Measurements from ENCODE around the gene INPPL1. TPM values are rescaled to one million over a fixed set of nuclear protein-coding genes. Genes with fewer than 3 reads are reported as not detected.

Gene INPPL1
- total RNA-seq (100 to 1,000 TPM in 1 of 2 donors, 10 to 100 TPM in 1; 76.7 to 199 TPM), polyA plus RNA-seq (100 to 1,000 TPM in 1 of 2 donors, 10 to 100 TPM in 1; 66.3 to 107 TPM)
- long read RNA-seq, donor 1, full-length matches to known transcripts, result 3 of 30 reads
- long read RNA-seq, donor 1, partial matches to known transcripts, result 27 of 30 reads
- long read RNA-seq, donor 1, other reads (novel, unspliced or antisense), result 0 of 30 reads
- long read RNA-seq, donor 2, partial matches to known transcripts, result 49 of 53 reads
- long read RNA-seq, donor 2, other reads (novel, unspliced or antisense), result 0 of 53 reads
- long read RNA-seq, donor 3, partial matches to known transcripts, result 56 of 60 reads
- long read RNA-seq, donor 3, other reads (novel, unspliced or antisense), result 0 of 60 reads
- long read RNA-seq, donor 4, partial matches to known transcripts, result 56 of 59 reads
- long read RNA-seq, donor 4, other reads (novel, unspliced or antisense), result 0 of 59 reads
- long read RNA-seq, donor 5, full-length matches to known transcripts, result 6 of 129 reads
- long read RNA-seq, donor 5, partial matches to known transcripts, result 123 of 129 reads
- long read RNA-seq, donor 5, other reads (novel, unspliced or antisense), result 0 of 129 reads

- peak; percentile 65 to 78 (median 71) for DNase-seq
- ATAC-seq (ENCODE audit: insufficient read depth, low FRiP score), result no peak
- peak within 1 kb of the TSS; percentile 98 to 99 for H3K27ac ChIP-seq (ENCODE audit: low read depth in 1 of 2, low read length in 1 of 2)
- 0 to 1% methylated on average over 56 to 81 of the region's 81 CpGs for WGBS, 2 donors
- H3K9ac ChIP-seq (ENCODE audit: insufficient read depth in 1 of 2, low read length in 2 of 2), result peak within 1 kb of the TSS; percentile 46 to 55
- no peaks in the 10 kb centered on the region for H3K9me3 ChIP-seq (ENCODE audit: control insufficient read depth in 4 of 4, insufficient read depth in 3 of 4, low read length in 3 of 4)
- TF ChIP-seq, protein P1, sequence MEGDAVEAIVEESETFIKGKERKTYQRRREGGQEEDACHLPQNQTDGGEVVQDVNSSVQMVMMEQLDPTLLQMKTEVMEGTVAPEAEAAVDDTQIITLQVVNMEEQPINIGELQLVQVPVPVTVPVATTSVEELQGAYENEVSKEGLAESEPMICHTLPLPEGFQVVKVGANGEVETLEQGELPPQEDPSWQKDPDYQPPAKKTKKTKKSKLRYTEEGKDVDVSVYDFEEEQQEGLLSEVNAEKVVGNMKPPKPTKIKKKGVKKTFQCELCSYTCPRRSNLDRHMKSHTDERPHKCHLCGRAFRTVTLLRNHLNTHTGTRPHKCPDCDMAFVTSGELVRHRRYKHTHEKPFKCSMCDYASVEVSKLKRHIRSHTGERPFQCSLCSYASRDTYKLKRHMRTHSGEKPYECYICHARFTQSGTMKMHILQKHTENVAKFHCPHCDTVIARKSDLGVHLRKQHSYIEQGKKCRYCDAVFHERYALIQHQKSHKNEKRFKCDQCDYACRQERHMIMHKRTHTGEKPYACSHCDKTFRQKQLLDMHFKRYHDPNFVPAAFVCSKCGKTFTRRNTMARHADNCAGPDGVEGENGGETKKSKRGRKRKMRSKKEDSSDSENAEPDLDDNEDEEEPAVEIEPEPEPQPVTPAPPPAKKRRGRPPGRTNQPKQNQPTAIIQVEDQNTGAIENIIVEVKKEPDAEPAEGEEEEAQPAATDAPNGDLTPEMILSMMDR (IDR thresholded peaks at IDR 0.05; ENCODE audit: control extremely low read depth, extremely low read depth), result no peak
- H3K27me3 ChIP-seq (ENCODE audit: control insufficient read depth in 3 of 3, insufficient read depth in 3 of 3, low read length in 2 of 3), result no peaks in the 10 kb centered on the region
- H3K4me3 ChIP-seq, result peak within 1 kb of the TSS; percentile 57
- peaks cover 0 to 31% (median 19%) of the 10 kb centered on the region in 4 donors for H3K36me3 ChIP-seq (ENCODE audit: control insufficient read depth in 4 of 4, insufficient read depth in 4 of 4, low read length in 4 of 4)
- H3K4me1 ChIP-seq (ENCODE audit: control insufficient read depth in 5 of 5, insufficient read depth in 5 of 5, low read length in 5 of 5), result peaks cover 0 to 23% (median 9%) of the 10 kb centered on the region in 5 donors
These were observed at the start of gene INPPL1 for GRCh38 chr11:72224564-72225410. TSS of gene INPPL1 (plus strand) at chr11:72224767. CDS start at chr11:72224985, 218 bp downstream.

DNA sequence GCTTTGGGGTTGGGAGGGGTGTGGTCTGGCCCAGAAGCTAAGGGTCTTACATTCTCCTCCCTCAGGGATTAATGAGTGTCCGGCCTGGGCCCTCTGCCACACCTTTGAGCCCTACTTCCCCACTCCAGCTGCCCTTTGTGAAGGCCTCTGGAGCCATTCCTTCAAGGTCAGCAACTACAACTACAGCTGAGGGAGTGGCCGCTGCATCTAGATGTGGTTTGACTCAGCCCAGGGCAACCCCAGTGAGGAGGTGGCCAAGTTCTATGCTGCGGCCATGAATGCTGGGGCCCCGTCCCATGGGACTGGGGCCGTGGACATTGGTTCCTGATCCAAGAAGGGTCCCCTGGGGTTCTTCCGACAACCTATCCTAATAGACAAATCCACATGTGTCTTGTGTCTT is 46.9 kb upstream of the INPPL1 start:
- no peaks in the 10 kb centered on the region for H3K4me1 ChIP-seq (ENCODE audit: control insufficient read depth in 5 of 5, insufficient read depth in 5 of 5, low read length in 5 of 5)
- no peak overlapping the region for H3K4me3 ChIP-seq
- H3K9ac ChIP-seq (ENCODE audit: insufficient read depth in 1 of 2, low read length in 2 of 2), result no peak overlapping the region
- no peaks in the 10 kb centered on the region for H3K36me3 ChIP-seq (ENCODE audit: control insufficient read depth in 4 of 4, insufficient read depth in 4 of 4, low read length in 4 of 4)
- no peak overlapping the region for H3K27ac ChIP-seq (ENCODE audit: low read depth in 1 of 2, low read length in 1 of 2)
- DNase-seq (no peak), ATAC-seq (ENCODE audit: insufficient read depth, low FRiP score) (no peak)
- 93 to 96% methylated on average over 6 of the region's 6 CpGs for WGBS, 2 donors
- no peaks in the 10 kb centered on the region for H3K9me3 ChIP-seq (ENCODE audit: control insufficient read depth in 4 of 4, insufficient read depth in 3 of 4, low read length in 3 of 4)
- no peaks in the 10 kb centered on the region for H3K27me3 ChIP-seq (ENCODE audit: control insufficient read depth in 3 of 3, insufficient read depth in 3 of 3, low read length in 2 of 3)
- TF ChIP-seq, protein P1 (IDR thresholded peaks at IDR 0.05; ENCODE audit: control extremely low read depth, extremely low read depth), result no peak

GRCh38 chr11:72179049-72179803 is 45.3 kb upstream of the INPPL1 start:
- DNase-seq (no peak), ATAC-seq (ENCODE audit: insufficient read depth, low FRiP score) (no peak)
- TF ChIP-seq, protein P1 (IDR thresholded peaks at IDR 0.05; ENCODE audit: control extremely low read depth, extremely low read depth), result no peak
- WGBS, 2 donors, result 65 to 91% methylated on average over 7 of the region's 7 CpGs
- no peak overlapping the region for H3K9ac ChIP-seq (ENCODE audit: insufficient read depth in 1 of 2, low read length in 2 of 2)
- no peaks in the 10 kb centered on the region for H3K4me1 ChIP-seq (ENCODE audit: control insufficient read depth in 5 of 5, insufficient read depth in 5 of 5, low read length in 5 of 5)
- no peak overlapping the region for H3K4me3 ChIP-seq
- H3K27ac ChIP-seq (ENCODE audit: low read depth in 1 of 2, low read length in 1 of 2), result no peak overlapping the region
- H3K9me3 ChIP-seq (ENCODE audit: control insufficient read depth in 4 of 4, insufficient read depth in 3 of 4, low read length in 3 of 4), result no peaks in the 10 kb centered on the region
- no peaks in the 10 kb centered on the region for H3K36me3 ChIP-seq (ENCODE audit: control insufficient read depth in 4 of 4, insufficient read depth in 4 of 4, low read length in 4 of 4)
- no peaks in the 10 kb centered on the region for H3K27me3 ChIP-seq (ENCODE audit: control insufficient read depth in 3 of 3, insufficient read depth in 3 of 3, low read length in 2 of 3)

All from lung (tissue), 16 donors.